IMR-90 (cell line): Measurements from ENCODE around the gene SMIM29. TPM values are rescaled to one million over a fixed set of nuclear protein-coding genes. Genes with fewer than 3 reads are reported as not detected.

Experiments used
- ATAC-seq: fragments of 200-7000 bp; cut with Tn5 transposase; 2 replicates; pipeline ENCODE4 v1.9.1; 2020; ENCODE audit warnings: low read depth, mild to moderate bottlenecking, moderate library complexity
- BruUV-seq: library from RNA; stranded (reverse); fragments of 400-500 nt; replicated peaks from 2 replicates; lab custom pipeline; 2021; lab: Mats Ljungman, UMichigan
- CTCF ChIA-PET: fragments of 300-600 bp; formaldehyde crosslinking; extraction: SDS; loops from one replicate; lab custom pipeline; 2021; ENCODE audit warnings: antibody characterized with exemption; lab: Yijun Ruan, JAX
- POLR2A ChIA-PET: fragments of 300-600 bp; sonication (Branson Sonifier 250); formaldehyde crosslinking; loops from one replicate; lab custom pipeline; 2022; ENCODE audit warnings: antibody characterized with exemption; ENCODE audit not compliant: unreplicated experiment; lab: Charles Lee
- DNase-seq: peaks from one replicate; pipeline ENCODE4 v3.0.0; 2013
- H2AFZ ChIP-seq: replicated peaks from 2 replicates; pipeline ENCODE3; 2013; ENCODE audit warnings: low read length, mild to moderate bottlenecking; ENCODE audit not compliant: poor library complexity
- H2AK5ac ChIP-seq: 2 replicates; pipeline ENCODE4 v1.6.1; 2013; ENCODE audit warnings: low read depth, low read length, inconsistent platforms
- H2AK9ac ChIP-seq: replicated peaks from 2 replicates; pipeline ENCODE3; 2013; ENCODE audit warnings: mild to moderate bottlenecking, low read depth, low read length, moderate library complexity; ENCODE audit not compliant: poor library complexity
- H2BK120ac ChIP-seq: 2 replicates; pipeline ENCODE4 v1.6.1; 2013; ENCODE audit warnings: low read depth, low read length, inconsistent platforms
- H2BK15ac ChIP-seq: 3 replicates; pipeline ENCODE4 v1.6.1; 2013; ENCODE audit warnings: low read depth, low read length, inconsistent platforms
- H2BK20ac ChIP-seq: 2 replicates; pipeline ENCODE4 v1.6.1; 2013; ENCODE audit warnings: low read depth, mild to moderate bottlenecking, inconsistent platforms, low read length, moderate library complexity
- H2BK5ac ChIP-seq: 2 replicates; pipeline ENCODE4 v1.6.1; 2013; ENCODE audit warnings: mild to moderate bottlenecking, low read depth, low read length, inconsistent platforms; ENCODE audit not compliant: poor library complexity, severe bottlenecking
- H3K14ac ChIP-seq: replicated peaks from 2 replicates; pipeline ENCODE4 v1.6.1; 2013; ENCODE audit warnings: low read depth, low read length, inconsistent platforms
- H3K18ac ChIP-seq: 2 replicates; pipeline ENCODE4 v1.6.1; 2013; ENCODE audit warnings: low read depth, low read length, control low read depth
- H3K23ac ChIP-seq: 2 replicates; pipeline ENCODE4 v1.6.1; 2013; ENCODE audit warnings: low read depth, low read length, inconsistent platforms
- H3K27ac ChIP-seq: 2 replicates; pipeline ENCODE4 v1.5.1; 2013; ENCODE audit warnings: mild to moderate bottlenecking, control low read depth, low read length; ENCODE audit not compliant: insufficient read depth
- H3K27me3 ChIP-seq: 2 replicates; pipeline ENCODE4 v1.6.1; 2013; ENCODE audit warnings: low read length; ENCODE audit not compliant: control insufficient read depth, insufficient read depth
- H3K36me3 ChIP-seq: 2 replicates; pipeline ENCODE4 v1.6.1; 2013; ENCODE audit warnings: low read length, mixed read lengths; ENCODE audit not compliant: control insufficient read depth, insufficient read depth
- H3K4ac ChIP-seq: 2 replicates; pipeline ENCODE4 v1.6.1; 2013; ENCODE audit warnings: low read depth, low read length, inconsistent platforms
- H3K4me1 ChIP-seq: 2 replicates; pipeline ENCODE4 v1.6.1; 2013; ENCODE audit warnings: low read length, mixed read lengths; ENCODE audit not compliant: control insufficient read depth, insufficient read depth
- H3K4me2 ChIP-seq: 2 replicates; pipeline ENCODE4 v1.6.1; 2013; ENCODE audit warnings: low read depth, mild to moderate bottlenecking, control low read depth, low read length, moderate library complexity
- H3K4me3 ChIP-seq: 2 replicates; pipeline ENCODE4 v1.5.1; 2013; ENCODE audit warnings: low read depth, mild to moderate bottlenecking, control low read depth, low read length, moderate library complexity; ENCODE audit not compliant: insufficient read depth
- H3K56ac ChIP-seq: 2 replicates; pipeline ENCODE4 v1.6.1; 2013; ENCODE audit warnings: low read length, inconsistent platforms; ENCODE audit not compliant: insufficient read depth; ENCODE audit errors: extremely low read depth
- H3K79me1 ChIP-seq, 2 experiments: 2 replicates each; pipeline ENCODE4 v1.6.1; 2013; ENCODE audit warnings: low read length in 2 of 2, inconsistent platforms in 1 of 2, low read depth in 1 of 2
- H3K9ac ChIP-seq: 2 replicates; pipeline ENCODE4 v1.6.1; 2013; ENCODE audit warnings: low read depth, low read length, control low read depth
- H3K9me1 ChIP-seq: 2 replicates; pipeline ENCODE4 v1.6.1; 2013; ENCODE audit warnings: low read length, inconsistent platforms; ENCODE audit not compliant: insufficient read depth
- H3K9me3 ChIP-seq: 2 replicates; pipeline ENCODE4 v1.6.1; 2013; ENCODE audit warnings: low read length; ENCODE audit not compliant: control insufficient read depth, insufficient read depth
- H4K20me1 ChIP-seq: 2 replicates; pipeline ENCODE4 v1.6.1; 2013; ENCODE audit warnings: low read length, inconsistent platforms; ENCODE audit not compliant: insufficient read depth
- H4K5ac ChIP-seq: 2 replicates; pipeline ENCODE4 v1.6.1; 2013; ENCODE audit warnings: mild to moderate bottlenecking, low read depth, low read length, control low read depth
- H4K8ac ChIP-seq, 2 experiments: 2 replicates each; pipeline ENCODE4 v1.6.1; 2013; ENCODE audit warnings: low read depth in 2 of 2, low read length in 2 of 2, control low read depth in 1 of 2, inconsistent platforms in 1 of 2
- H4K91ac ChIP-seq: 2 replicates; pipeline ENCODE4 v1.6.1; 2013; ENCODE audit warnings: low read depth, low read length, inconsistent platforms; ENCODE audit not compliant: insufficient read depth
- BHLHE40 ChIP-seq: fragments of 150-350 bp; IDR thresholded peaks from 2 replicates; pipeline ENCODE4 v1.6.1; 2016; ENCODE audit warnings: mild to moderate bottlenecking, low read depth, low read length
- FOS ChIP-seq: fragments of 150-350 bp; IDR thresholded peaks from 2 replicates; pipeline ENCODE4 v1.6.1; 2016; ENCODE audit warnings: low read depth, low read length
- MAFK ChIP-seq: IDR thresholded peaks from 2 replicates; pipeline ENCODE4 v1.6.1; 2012; ENCODE audit warnings: low read depth, low read length, improper control_type of control experiment
- MXI1 ChIP-seq: IDR thresholded peaks from 2 replicates; pipeline ENCODE4 v1.6.1; 2012; ENCODE audit warnings: low read depth, mild to moderate bottlenecking, low read length, moderate library complexity, borderline replicate concordance
- NFE2L2 ChIP-seq: fragments of 150-350 bp; IDR thresholded peaks from 2 replicates; pipeline ENCODE4 v1.6.1; 2016; ENCODE audit warnings: low read depth, mild to moderate bottlenecking, low read length
- POLR2A ChIP-seq: IDR thresholded peaks from 2 replicates; pipeline ENCODE4 v1.6.1; 2012; ENCODE audit warnings: mild to moderate bottlenecking, low read depth, low read length
- RAD21 ChIP-seq: IDR thresholded peaks from 2 replicates; pipeline ENCODE4 v1.6.1; 2012; ENCODE audit warnings: low read length, improper control_type of control experiment
- WGBS, 2 experiments: methylation state at CpG; one replicate each; pipeline versions ENCODE4 v1.1.5 to v1.1.7; 2013; ENCODE audit warnings: missing lambda C conversion rate in 2 of 2; ENCODE audit not compliant: insufficient read length in 1 of 2; ENCODE audit errors: extremely low coverage in 2 of 2; 5-methylcytosine and 5-hydroxymethylcytosine counted together
- dilution Hi-C: fragments of 300-500 bp; cut with HindIII; formaldehyde crosslinking; loops from one replicate; pipeline ENCODE4 v1.14.3; 2018; ENCODE audit warnings: low sequenced_read_pairs; ENCODE audit not compliant: unreplicated experiment
- in situ Hi-C: fragments of 300-500 bp; cut with MboI; formaldehyde crosslinking; loops from 3 replicates; pipeline ENCODE4 v1.14.3; 2019; ENCODE audit warnings: low sequenced_read_pairs, inconsistent platforms, mixed read lengths
- intact Hi-C: fragments of 100-400 bp; cut with micrococcal nuclease; formaldehyde crosslinking; loops from 2 replicates; pipeline ENCODE4 v1.10.0; 2022
- polyA plus RNA-seq, 3 experiments: library from polyadenylated mRNA; depleted of rRNA; stranded (reverse); fragments of >200 nt; gene quantifications; 2 replicates each; pipeline ENCODE4 v1.2.3, GENCODE V29; 2012; ENCODE audit warnings: low replicate concordance in 1 of 3
- total RNA-seq: library from RNA; depleted of rRNA; stranded (reverse); fragments of >200 nt; gene quantifications from 2 replicates; pipeline ENCODE4 v1.2.3, GENCODE V29; 2012

Gene SMIM29
- total and polyA plus RNA-seq, 2 of the 4 experiments (the other 2 are of a cell fraction) = 8.4 to 28.9 TPM

GRCh38 chr6:34241351-34242215 lies 7.2 kb downstream of the SMIM29 start:
- ChIA-PET CTCF (interaction anchor here (0.6 to 1.0 kb wide), 2 partner anchors 45 to 134 kb away, joined by 3 read pairs; no protein-coding TSS in a partner anchor), POLR2A (interaction anchor here (1.1 kb wide), 1 partner anchor 18 kb away, joined by 4 read pairs; no protein-coding TSS in a partner anchor)
- peak overlapping the region; percentile 92; the same call in 1 of the 2 replicates for H2BK120ac ChIP-seq
- in situ Hi-C loops = loop anchor here (10.0 kb wide), 1 partner anchor 363 kb away; no protein-coding TSS in a partner anchor
- ATAC-seq (no peak), DNase-seq (no peak)
- no peak overlapping the region for H3K56ac ChIP-seq
- H2BK5ac ChIP-seq = peak overlapping the region; percentile 99
- no peak overlapping the region for H3K18ac ChIP-seq
- no peak overlapping the region for H3K9ac ChIP-seq
- peaks cover 24% of the 10 kb centered on the region for H3K36me3 ChIP-seq
- H2BK15ac ChIP-seq = peak overlapping the region; percentile 83; the same call in 1 of the 3 replicates
- no peak overlapping the region for H4K91ac ChIP-seq
- H2AK9ac ChIP-seq = peak overlapping the region; percentile 85
- H2BK20ac ChIP-seq = no peak overlapping the region; the same call in 1 of the 2 replicates
- peak overlapping the region; percentile 94 for H3K23ac ChIP-seq
- H4K5ac ChIP-seq = no peak overlapping the region
- peaks cover 32% of the 10 kb centered on the region for H3K4me1 ChIP-seq
- H2AK5ac ChIP-seq = peak overlapping the region; percentile 99
- TF ChIP-seq FOS (no peak), POLR2A (no peak), NFE2L2 (no peak), BHLHE40 (no peak), MXI1 (no peak), RAD21 (no peak), MAFK (no peak)
- H3K27ac ChIP-seq = no peak overlapping the region
- no TSS peak for BruUV-seq
- no peak overlapping the region for H3K4me2 ChIP-seq
- H3K27me3 ChIP-seq = no peaks in the 10 kb centered on the region
- H3K4ac ChIP-seq = peak overlapping the region; percentile 82
- peaks cover 34% of the 10 kb centered on the region for H4K20me1 ChIP-seq
- H4K8ac ChIP-seq = peak overlapping the region in 1 of 2 experiments; percentile 97; a peak in 3 of 4 replicates
- H3K9me1 ChIP-seq = peaks cover 25% of the 10 kb centered on the region
- intact Hi-C loops = no loop called here
- dilution Hi-C loops = no loop called here
- peaks cover 14 to 54% of the 10 kb centered on the region in 2 experiments for H3K79me1 ChIP-seq
- H3K9me3 ChIP-seq = no peaks in the 10 kb centered on the region
- 0 out of 2 replicates have a peak overlapping the region, but pooled peaks have one; percentile 92 for H3K14ac ChIP-seq
- WGBS, 2 experiments = 90% methylated on average over 3 of the region's 13 CpGs; no CpG with 5 or more reads in 1 of the 2 experiments
- H3K4me3 ChIP-seq = no peak overlapping the region
- no peak overlapping the region for H2AFZ ChIP-seq
